Kidney epithelial cell (primary cell): ENCODE measurements around the gene COL4A1. TPM values are rescaled to one million over a fixed set of nuclear protein-coding genes. Genes with fewer than 3 reads are reported as not detected.

Experiments used
- DNase-seq: peaks from one replicate; pipeline ENCODE4 v3.0.0-alpha.2; 2010; ENCODE audit warnings: low read depth
- H3K27me3 ChIP-seq: 2 replicates; pipeline ENCODE4 v1.6.0; 2011; ENCODE audit warnings: low read length; ENCODE audit not compliant: control insufficient read depth, insufficient read depth
- H3K36me3 ChIP-seq: 2 replicates; pipeline ENCODE4 v1.5.1; 2011; ENCODE audit warnings: low read length; ENCODE audit not compliant: control insufficient read depth, insufficient read depth
- H3K4me3 ChIP-seq: 2 replicates; pipeline ENCODE4 v1.5.1; 2011; ENCODE audit warnings: low read depth, mild to moderate bottlenecking, control low read depth, low read length
- total RNA-seq: library from RNA; depleted of rRNA; stranded (reverse); fragments of >200 nt; gene quantifications from 2 replicates; pipeline ENCODE4 v1.2.3, GENCODE V29; 2015
- TF ChIP-seq, protein P1 (sequence below): IDR thresholded peaks from 2 replicates; pipeline ENCODE4 v1.5.1; 2011; ENCODE audit warnings: mild to moderate bottlenecking, moderate library complexity, low read length, control low read depth, inconsistent platforms; ENCODE audit not compliant: insufficient read depth, poor library complexity, severe bottlenecking

Gene COL4A1
- total RNA-seq, 1 donor from 2014 or later: 1,018 TPM

GRCh38 chr13:110301083-110301482 is 5.9 kb downstream of the COL4A1 start:
- TF ChIP-seq, protein P1, sequence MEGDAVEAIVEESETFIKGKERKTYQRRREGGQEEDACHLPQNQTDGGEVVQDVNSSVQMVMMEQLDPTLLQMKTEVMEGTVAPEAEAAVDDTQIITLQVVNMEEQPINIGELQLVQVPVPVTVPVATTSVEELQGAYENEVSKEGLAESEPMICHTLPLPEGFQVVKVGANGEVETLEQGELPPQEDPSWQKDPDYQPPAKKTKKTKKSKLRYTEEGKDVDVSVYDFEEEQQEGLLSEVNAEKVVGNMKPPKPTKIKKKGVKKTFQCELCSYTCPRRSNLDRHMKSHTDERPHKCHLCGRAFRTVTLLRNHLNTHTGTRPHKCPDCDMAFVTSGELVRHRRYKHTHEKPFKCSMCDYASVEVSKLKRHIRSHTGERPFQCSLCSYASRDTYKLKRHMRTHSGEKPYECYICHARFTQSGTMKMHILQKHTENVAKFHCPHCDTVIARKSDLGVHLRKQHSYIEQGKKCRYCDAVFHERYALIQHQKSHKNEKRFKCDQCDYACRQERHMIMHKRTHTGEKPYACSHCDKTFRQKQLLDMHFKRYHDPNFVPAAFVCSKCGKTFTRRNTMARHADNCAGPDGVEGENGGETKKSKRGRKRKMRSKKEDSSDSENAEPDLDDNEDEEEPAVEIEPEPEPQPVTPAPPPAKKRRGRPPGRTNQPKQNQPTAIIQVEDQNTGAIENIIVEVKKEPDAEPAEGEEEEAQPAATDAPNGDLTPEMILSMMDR: no peak
- H3K27me3 ChIP-seq: no peaks in the 10 kb centered on the region

GRCh38 chr13:110300090-110300815 is 6.7 kb downstream of the COL4A1 start:
- TF ChIP-seq, protein P1: no peak
- no peak for DNase-seq
- no peak overlapping the region for H3K4me3 ChIP-seq
- no peaks in the 10 kb centered on the region for H3K27me3 ChIP-seq
- H3K36me3 ChIP-seq: peaks cover 4% of the 10 kb centered on the region

More at GRCh38 chr13:110301083-110301482, 5.9 kb downstream of the COL4A1 start:
- Histone ChIP-seq H3K4me3 (no peak overlapping the region), H3K36me3 (peaks cover 4% of the 10 kb centered on the region)
- no peak for DNase-seq

GRCh38 chr13:110299283-110299840 is 7.6 kb downstream of the COL4A1 start:
- Histone ChIP-seq H3K4me3 (no peak overlapping the region), H3K36me3 (peaks cover 4% of the 10 kb centered on the region), H3K27me3 (no peaks in the 10 kb centered on the region)
- DNase-seq: no peak
- TF ChIP-seq, protein P1: no peak

DNA sequence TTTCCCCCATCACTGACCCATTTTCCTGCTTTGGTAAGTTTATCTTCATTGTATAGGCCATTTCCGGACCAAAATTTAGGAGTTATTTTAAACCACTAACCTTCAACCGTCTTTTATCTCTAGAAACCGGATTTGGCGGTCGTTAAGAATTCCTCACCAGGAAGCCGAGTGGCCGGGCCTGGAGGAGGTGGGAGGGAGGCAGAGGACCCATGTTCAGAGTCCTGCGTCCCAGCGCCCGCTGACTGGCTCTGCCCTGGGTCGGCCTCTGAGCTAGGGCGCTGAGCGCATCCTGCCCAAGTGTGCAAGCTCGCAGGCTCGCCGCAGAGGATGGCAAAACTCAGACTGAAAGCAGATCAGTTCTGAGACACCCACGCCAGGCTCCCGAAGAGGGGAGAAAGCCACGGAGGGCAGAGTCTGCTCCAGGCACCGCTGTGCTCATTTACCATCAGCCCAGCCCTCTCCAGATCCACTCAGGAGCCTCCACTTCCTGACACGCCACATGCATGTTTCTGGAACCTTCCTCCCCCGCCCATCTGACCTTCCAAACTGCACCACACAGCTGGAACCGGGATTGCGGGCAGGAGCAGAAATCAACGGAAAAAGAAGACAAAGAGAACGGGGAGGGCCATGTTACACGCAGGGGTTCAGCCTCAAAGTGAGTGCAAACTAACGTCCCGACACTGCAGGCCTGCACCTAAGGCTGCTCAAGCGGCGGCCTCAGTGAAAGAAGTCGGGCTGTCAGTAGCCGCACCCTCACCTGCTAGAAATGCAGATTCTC is 8.3 kb downstream of the COL4A1 start:
- TF ChIP-seq, protein P1: no peak
- Histone ChIP-seq H3K36me3 (peaks cover 6% of the 10 kb centered on the region), H3K27me3 (no peaks in the 10 kb centered on the region), H3K4me3 (no peak overlapping the region)
- no peak for DNase-seq

DNA sequence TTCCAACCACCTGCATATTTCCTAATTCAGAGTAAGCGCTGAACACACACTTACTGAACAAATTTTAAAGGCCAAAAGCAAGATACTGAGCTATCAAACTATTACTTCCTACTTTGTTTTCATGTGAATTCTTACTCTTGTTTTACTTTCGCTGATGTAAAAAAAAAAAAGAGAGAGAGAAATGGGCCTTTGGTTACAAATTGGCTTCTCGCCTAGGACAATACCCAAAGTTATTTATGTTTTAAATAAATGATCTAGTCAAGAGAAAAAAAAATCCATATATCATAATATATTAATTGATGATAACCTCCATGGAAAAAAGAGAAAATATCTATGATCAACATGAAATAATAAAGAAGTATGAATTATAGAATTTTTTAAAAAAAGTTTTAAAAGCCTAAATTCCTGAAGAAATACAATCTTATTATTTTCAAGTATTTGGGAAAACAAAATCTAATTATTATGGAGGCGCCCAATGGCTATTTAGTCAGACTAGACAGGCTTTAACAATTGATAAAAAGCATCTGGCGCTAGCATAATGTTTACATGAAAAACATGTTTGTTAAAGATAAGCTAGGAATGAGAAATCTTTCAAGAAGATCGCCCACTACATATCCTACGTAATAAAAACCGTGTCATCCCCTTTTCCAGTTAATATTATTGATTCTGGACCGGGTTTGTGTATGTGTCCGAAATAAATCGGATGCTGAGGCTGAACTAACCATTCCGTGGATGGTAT is 9.0 kb downstream of the COL4A1 start:
- H3K27me3 ChIP-seq: no peaks in the 10 kb centered on the region
- H3K36me3 ChIP-seq: peaks cover 6% of the 10 kb centered on the region
- H3K4me3 ChIP-seq: no peak overlapping the region
- no peak for DNase-seq
- TF ChIP-seq, protein P1: no peak
